Measurements from ENCODE around the gene DNAJA3.
A peak's percentile ranks its signal among the peaks of the same experiment; 100 is the strongest.

DNAJA3 gene

DNA sequence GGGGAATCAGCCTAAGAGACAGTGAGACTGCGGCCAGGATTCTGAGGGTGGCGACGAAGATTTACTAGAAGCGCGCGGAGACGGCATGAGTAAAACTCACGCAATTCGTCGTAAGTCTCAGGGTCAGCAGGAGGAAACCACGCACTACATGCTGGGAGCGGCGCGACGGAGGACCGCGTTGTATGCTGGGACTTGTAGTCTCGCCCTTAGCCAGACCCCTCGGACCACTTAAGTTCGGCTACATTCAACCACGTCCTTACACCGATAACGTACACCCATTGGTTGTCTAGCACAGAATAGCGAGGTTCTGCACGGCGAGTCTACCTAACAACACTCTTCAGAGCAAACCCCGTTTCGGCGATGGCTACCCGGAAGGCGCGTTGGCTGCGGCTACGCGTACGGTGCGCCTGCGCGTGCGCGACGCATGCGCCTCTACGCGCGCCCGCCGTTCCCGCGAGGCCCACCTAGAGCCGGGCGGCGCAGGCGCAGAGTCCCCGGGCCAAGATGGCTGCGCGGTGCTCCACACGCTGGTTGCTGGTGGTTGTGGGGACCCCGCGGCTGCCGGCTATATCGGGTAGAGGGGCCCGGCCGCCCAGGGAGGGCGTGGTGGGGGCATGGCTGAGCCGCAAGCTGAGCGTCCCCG is at the start of gene DNAJA3:
Gene DNAJA3, plus strand, starts transcription at position 491 of the 643 bp plus-strand sequence. Its CDS starts 14 bp downstream, at position 505.
- H3K4me3 ChIP-seq (replicated peaks in 1 of 2; ENCODE audit: low read depth in 2 of 2, low read length in 2 of 2): peak within 1 kb of the TSS; percentile 78 to 93
- TF ChIP-seq, protein P1, sequence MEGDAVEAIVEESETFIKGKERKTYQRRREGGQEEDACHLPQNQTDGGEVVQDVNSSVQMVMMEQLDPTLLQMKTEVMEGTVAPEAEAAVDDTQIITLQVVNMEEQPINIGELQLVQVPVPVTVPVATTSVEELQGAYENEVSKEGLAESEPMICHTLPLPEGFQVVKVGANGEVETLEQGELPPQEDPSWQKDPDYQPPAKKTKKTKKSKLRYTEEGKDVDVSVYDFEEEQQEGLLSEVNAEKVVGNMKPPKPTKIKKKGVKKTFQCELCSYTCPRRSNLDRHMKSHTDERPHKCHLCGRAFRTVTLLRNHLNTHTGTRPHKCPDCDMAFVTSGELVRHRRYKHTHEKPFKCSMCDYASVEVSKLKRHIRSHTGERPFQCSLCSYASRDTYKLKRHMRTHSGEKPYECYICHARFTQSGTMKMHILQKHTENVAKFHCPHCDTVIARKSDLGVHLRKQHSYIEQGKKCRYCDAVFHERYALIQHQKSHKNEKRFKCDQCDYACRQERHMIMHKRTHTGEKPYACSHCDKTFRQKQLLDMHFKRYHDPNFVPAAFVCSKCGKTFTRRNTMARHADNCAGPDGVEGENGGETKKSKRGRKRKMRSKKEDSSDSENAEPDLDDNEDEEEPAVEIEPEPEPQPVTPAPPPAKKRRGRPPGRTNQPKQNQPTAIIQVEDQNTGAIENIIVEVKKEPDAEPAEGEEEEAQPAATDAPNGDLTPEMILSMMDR (IDR thresholded peaks at IDR 0.05; ENCODE audit: low read depth, low read length): no peak
- peak; percentile 96 to 98 for DNase-seq (ENCODE audit: low read depth in 2 of 2)

DNA sequence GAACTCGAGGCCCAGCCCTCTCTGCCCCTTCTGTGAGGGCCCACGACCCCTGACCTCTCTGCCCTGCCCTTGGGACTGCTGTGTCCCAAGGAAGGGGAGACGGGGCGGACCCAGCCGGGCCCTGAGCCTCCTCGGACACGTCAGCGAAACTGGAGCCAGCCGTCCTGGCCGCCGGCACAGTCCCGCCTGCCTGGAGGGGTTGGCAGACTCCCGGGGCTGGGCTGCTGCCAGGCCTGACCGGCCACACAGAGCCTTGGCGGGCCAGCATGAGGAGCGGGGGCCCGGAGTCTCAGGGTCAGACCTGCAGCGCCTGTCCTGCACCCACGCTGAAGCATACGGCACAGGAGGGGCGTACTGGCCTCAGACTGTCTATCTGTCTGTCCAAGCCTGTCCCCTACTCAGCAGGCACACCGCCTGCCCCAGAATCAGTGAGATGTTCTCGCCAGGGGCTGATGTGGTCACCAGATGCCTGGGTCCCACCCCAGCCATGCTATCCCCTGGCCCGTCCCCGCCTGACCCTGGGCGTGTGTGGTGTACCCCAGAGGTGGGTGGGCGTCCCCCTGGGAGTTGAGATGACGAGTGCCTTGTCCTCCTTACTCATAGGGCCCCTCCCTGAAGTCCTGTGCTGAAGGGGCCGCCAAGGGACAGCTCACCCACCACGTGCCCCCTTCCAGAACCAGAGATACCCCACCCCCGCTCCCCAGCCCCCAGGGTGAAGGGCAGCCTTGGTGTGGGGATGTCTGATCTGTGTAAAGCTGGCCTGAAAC is 49.4 kb upstream of the DNAJA3 start:
- TF ChIP-seq, protein P1 (IDR thresholded peaks at IDR 0.05; ENCODE audit: low read depth, low read length): no peak
- DNase-seq (ENCODE audit: low read depth in 2 of 2): peak; percentile 89 to 93
- peak overlapping the region; percentile 15 to 21 for H3K4me3 ChIP-seq (replicated peaks in 1 of 2; ENCODE audit: low read depth in 2 of 2, low read length in 2 of 2)

- peak overlapping the region in 1 of 2 donors; percentile 7 for H3K4me3 ChIP-seq (replicated peaks in 1 of 2; ENCODE audit: low read depth in 2 of 2, low read length in 2 of 2)
- TF ChIP-seq, protein P1 (IDR thresholded peaks at IDR 0.05; ENCODE audit: low read depth, low read length): no peak
- no peak for DNase-seq (ENCODE audit: low read depth in 2 of 2)
Observed at GRCh38 chr16:4376893-4377572, 48.6 kb upstream of the DNAJA3 start.

DNA sequence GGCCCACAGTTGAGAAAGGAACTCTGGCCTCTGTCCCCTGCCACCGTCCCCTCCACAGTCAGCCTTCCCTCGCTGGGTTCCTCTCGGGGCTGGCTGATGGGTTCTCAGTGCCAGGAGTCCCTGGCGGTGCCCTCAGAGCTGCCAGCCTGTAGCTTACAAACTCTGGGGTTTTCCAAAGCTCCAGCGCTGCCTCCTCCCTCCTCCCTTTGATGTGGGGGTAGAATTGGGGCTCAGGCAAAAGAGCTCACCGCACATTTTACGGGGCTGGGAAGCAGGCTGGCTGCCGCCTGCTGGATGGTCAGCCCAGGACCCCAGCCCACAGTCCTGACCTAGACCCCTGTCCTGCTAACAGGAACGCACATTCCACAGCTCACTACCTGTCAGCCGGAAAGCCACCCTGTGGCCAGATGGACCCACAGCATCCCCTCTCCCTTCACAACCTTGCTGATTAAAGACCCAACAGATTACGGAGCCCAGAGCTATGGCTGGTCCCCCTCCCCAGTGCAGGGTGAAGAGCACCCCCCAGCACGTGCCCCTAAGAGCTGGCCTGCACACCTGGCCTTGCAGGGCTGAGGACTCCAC is 48.0 kb upstream of the DNAJA3 start:
- H3K4me3 ChIP-seq (replicated peaks in 1 of 2; ENCODE audit: low read depth in 2 of 2, low read length in 2 of 2): no peak overlapping the region
- TF ChIP-seq, protein P1 (IDR thresholded peaks at IDR 0.05; ENCODE audit: low read depth, low read length): peak; percentile 16

GRCh38 chr16:4378161-4378666 is 47.5 kb upstream of the DNAJA3 start:
- TF ChIP-seq, protein P1 (IDR thresholded peaks at IDR 0.05; ENCODE audit: low read depth, low read length): no peak
- H3K4me3 ChIP-seq (replicated peaks in 1 of 2; ENCODE audit: low read depth in 2 of 2, low read length in 2 of 2): no peak overlapping the region
- peak in 1 of 2 donors; percentile 75 for DNase-seq (ENCODE audit: low read depth in 2 of 2)

More for the DNA sequence above, 48.0 kb upstream of the DNAJA3 start:
- DNase-seq (ENCODE audit: low read depth in 2 of 2): no peak

- no peak for DNase-seq (ENCODE audit: low read depth in 2 of 2)
- TF ChIP-seq, protein P1 (IDR thresholded peaks at IDR 0.05; ENCODE audit: low read depth, low read length): no peak
Observed at GRCh38 chr16:4378999-4379690, 46.5 kb upstream of the DNAJA3 start.

More at GRCh38 chr16:4378999-4379690, 46.5 kb upstream of the DNAJA3 start:
- H3K4me3 ChIP-seq (replicated peaks in 1 of 2; ENCODE audit: low read depth in 2 of 2, low read length in 2 of 2): no peak overlapping the region
